ENCODE measurements around the gene MDP1. TPM values are rescaled to one million over a fixed set of nuclear protein-coding genes. Genes with fewer than 3 reads are reported as not detected.
"Not testable (repeated sequence)": the region's sequence is repeated elsewhere in the genome, so short reads cannot be mapped to it uniquely, and the experiment has no call there.

Gene MDP1
- total RNA-seq, 1 donor from 2014 or later = 10.0 TPM

DNA sequence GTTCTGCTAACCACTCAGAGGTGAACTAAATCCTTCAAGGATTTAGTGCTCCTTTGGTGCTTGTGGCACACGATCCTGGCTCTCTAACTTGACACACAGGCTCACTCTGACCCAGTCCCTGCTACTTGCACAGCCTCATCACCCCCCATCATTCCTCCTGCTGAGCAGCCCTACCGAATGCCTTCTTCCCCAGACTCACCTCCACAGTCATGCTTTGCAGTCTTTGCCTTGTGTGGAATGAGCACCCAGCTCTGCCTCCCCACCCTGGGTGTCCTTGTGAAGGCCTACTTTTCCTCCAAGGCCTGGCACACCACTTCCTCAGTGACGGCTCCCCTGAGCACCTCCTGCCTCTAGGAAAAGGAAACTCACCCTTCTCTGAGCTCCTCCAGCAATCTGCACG lies 34.5 kb upstream of the MDP1 start:
- no peak for DNase-seq (ENCODE audit: low read depth)

GRCh38 chr14:24249230-24250021 lies 33.6 kb upstream of the MDP1 start:
- DNase-seq (ENCODE audit: low read depth) = no peak

- no peak for DNase-seq (ENCODE audit: low read depth)
Measured at GRCh38 chr14:24247422-24247821, 31.6 kb upstream of the MDP1 start.

- DNase-seq (ENCODE audit: low read depth) = no peak
Measured at GRCh38 chr14:24246765-24247212, 30.9 kb upstream of the MDP1 start.

DNA sequence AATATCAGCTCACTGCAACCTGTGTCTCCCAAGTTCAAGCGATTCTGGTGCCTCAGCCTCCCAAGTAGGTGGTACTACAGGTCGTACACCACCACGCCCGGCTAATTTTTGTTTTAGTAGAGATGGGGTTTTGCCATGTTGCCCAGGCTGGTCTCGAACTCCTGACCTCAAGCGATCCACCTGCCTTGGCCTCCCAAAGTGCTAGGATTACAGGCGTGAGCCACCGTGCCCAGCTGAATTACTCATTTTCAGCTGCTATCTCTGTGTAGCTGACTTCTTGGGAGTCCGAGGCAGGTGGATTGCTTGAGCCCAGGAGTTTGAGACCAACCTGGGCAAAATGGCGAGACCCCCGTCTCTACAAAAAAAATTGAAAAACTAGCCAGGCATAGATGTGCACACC lies 29.5 kb upstream of the MDP1 start:
- not testable (repeated sequence) for DNase-seq (ENCODE audit: low read depth)

DNA sequence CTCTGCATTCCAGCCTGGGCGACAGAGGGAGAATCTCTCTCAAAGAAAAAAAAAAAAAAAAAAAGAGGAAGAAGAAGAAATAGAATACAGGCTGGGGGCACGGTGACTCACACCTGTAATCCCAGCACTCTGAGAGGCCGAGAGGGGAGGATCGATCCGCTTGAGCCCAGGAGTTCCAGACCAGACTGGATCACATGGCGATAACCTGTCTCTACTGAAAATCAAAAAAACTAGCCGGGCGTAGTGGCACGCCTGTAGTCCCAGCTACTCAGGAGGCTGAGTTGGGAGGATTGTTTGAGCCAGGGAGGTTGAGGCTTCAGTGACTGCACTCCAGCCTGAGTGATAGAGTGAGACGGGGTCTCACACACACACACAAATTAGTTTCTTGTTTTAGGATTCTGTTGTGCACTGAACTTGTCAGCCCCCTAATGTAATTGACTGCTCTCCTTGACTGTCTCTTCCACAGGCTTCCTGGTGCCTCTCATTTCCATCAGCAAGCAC lies 27.5 kb upstream of the MDP1 start:
- peak; percentile 9 for DNase-seq (ENCODE audit: low read depth)

GRCh38 chr14:24241829-24242443 lies 26.1 kb upstream of the MDP1 start:
- peak; percentile 80 for DNase-seq (ENCODE audit: low read depth)

GRCh38 chr14:24240110-24240918 lies 24.4 kb upstream of the MDP1 start:
- no peak for DNase-seq (ENCODE audit: low read depth)

DNA sequence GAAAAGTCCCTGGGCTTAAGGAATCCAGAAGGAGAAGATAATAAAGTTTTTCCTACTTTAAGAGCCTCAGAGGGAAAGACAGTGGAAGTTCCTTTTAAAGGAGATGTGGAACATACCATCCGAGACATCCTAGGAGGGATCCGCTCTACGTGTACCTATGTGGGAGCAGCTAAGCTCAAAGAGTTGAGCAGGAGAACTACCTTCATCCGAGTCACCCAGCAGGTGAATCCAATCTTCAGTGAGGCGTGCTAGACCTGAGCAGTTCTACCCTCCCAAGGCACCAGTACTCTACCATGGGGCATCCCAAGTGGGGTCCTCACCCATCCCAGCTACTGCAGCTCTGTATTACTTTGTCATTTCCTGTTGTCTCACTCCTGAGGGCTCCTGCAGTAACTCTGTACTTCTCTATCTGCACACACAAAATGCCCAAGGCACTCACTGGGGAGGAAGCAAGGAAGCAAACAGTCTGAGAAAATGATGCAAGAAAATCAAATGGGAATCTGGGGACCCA lies 22.7 kb upstream of the MDP1 start:
- no peak for DNase-seq (ENCODE audit: low read depth)

DNA sequence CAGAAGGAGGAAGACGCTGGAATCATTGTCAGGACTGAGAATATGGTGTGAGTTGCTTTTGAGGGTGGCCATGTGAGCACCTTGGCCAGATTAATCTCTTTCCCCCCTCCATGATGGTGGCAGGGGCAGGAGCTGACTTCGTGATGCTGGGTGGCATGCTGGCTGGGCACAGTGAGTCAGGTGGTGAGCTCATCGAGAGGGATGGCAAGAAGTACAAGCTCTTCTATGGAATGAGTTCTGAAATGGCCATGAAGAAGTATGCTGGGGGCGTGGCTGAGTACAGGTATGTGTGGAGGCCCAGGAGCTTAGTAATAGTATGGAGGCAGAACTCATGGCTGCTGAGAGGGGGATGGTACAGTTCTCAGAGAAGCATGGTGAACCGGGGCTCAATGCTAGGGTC lies 22.3 kb upstream of the MDP1 start:
- peak; percentile 33 for DNase-seq (ENCODE audit: low read depth)

GRCh38 chr14:24237463-24237955 lies 21.6 kb upstream of the MDP1 start:
- DNase-seq (ENCODE audit: low read depth) = no peak

- no peak for DNase-seq (ENCODE audit: low read depth)
Measured at GRCh38 chr14:24236689-24237462, 21.0 kb upstream of the MDP1 start.

GRCh38 chr14:24235804-24236688 lies 20.2 kb upstream of the MDP1 start:
- no peak for DNase-seq (ENCODE audit: low read depth)

GRCh38 chr14:24234095-24235005 lies 18.5 kb upstream of the MDP1 start:
- no peak for DNase-seq (ENCODE audit: low read depth)

DNA sequence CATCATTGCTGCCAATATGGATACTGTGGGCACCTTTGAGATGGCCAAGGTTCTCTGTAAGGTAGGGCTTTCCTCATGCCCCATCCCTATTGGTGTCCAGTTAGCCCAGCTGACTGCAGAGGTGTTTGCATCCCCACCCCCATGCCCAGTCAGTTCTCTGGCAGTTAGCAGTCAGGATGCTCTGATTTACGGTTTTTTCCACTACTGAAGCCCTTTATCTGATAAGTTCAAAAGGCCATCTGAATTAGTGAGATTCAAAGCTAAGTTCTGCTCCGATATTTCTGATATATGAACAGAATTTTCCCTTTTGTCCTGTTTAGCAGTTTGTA lies 17.6 kb upstream of the MDP1 start:
- DNase-seq (ENCODE audit: low read depth) = no peak

GRCh38 chr14:24232645-24233537 lies 17.0 kb upstream of the MDP1 start, which contains the start of gene GMPR2:
Gene GMPR2, plus strand, starts transcription at chr14:24232929. Its CDS starts 325 bp downstream, at chr14:24233254.
- no peak for DNase-seq (ENCODE audit: low read depth)

- peak; percentile 84 for DNase-seq (ENCODE audit: low read depth)
Measured at GRCh38 chr14:24232121-24232644, 16.3 kb upstream of the MDP1 start, which contains the start of gene NEDD8. Gene NEDD8, minus strand, starts transcription at chr14:24232367. Its CDS starts 100 bp downstream, at chr14:24232267.

Measured in renal cortical epithelial cell (primary cell).